Fibroblast of villous mesenchyme (primary cell): ENCODE data around the gene DDX27. TPM values are rescaled to one million over a fixed set of nuclear protein-coding genes. Genes with fewer than 3 reads are reported as not detected.

Experiments
- DNase-seq: peaks from one replicate; pipeline ENCODE4 v3.0.0-alpha.2; 2010; ENCODE audit warnings: low read depth
- H3K4me3 ChIP-seq: 2 replicates; pipeline ENCODE4 v1.5.1; 2011; ENCODE audit warnings: low read depth, mild to moderate bottlenecking, low read length
- total RNA-seq: library from RNA; depleted of rRNA; stranded (reverse); fragments of >200 nt; gene quantifications from 2 replicates; pipeline ENCODE4 v1.2.3, GENCODE V29; 2012
- TF ChIP-seq, protein P1 (sequence below): IDR thresholded peaks from 2 replicates; pipeline ENCODE4 v1.5.1; 2012; ENCODE audit warnings: low read depth, mild to moderate bottlenecking, low read length; ENCODE audit not compliant: insufficient read depth

The DDX27 gene
- total RNA-seq, 1 donor: 33.2 TPM

DNA sequence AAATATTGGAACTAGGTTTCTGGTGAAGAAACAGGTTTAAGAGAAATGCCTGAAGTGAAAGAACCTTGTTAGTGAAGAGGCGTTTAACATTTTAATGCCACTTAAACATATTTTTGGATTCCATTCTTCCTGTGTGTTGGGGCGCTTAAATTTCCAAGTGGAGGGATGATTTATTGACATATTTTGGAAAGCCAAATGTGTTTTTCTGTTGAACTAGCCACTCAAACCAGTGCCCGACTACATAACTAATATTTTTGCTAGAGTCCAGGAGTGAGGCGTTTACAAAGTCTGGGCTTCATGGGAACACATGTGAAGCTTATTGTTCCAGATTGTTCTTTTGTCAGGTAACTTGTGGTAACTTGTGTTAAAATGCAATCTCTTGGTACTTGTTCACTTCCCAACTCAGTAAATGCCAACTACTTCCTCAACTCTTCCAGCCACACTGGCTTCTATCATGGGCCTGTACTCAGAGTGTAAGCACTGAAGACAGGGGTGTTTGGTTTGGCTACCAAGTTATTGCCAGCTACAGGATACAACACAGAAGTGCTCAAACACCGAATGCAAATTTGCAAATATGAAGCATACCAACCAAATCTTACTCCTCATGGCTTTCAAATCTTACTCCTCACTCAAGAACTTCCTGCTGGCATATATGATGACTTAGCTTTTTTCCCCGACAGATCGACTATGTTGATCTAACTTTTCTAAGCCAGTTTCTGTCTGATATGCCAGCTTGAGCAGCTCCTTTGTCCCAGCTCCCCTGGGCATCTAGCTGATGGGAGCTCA, 60.7 kb downstream of the DDX27 start:
- TF ChIP-seq, protein P1, sequence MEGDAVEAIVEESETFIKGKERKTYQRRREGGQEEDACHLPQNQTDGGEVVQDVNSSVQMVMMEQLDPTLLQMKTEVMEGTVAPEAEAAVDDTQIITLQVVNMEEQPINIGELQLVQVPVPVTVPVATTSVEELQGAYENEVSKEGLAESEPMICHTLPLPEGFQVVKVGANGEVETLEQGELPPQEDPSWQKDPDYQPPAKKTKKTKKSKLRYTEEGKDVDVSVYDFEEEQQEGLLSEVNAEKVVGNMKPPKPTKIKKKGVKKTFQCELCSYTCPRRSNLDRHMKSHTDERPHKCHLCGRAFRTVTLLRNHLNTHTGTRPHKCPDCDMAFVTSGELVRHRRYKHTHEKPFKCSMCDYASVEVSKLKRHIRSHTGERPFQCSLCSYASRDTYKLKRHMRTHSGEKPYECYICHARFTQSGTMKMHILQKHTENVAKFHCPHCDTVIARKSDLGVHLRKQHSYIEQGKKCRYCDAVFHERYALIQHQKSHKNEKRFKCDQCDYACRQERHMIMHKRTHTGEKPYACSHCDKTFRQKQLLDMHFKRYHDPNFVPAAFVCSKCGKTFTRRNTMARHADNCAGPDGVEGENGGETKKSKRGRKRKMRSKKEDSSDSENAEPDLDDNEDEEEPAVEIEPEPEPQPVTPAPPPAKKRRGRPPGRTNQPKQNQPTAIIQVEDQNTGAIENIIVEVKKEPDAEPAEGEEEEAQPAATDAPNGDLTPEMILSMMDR: no peak
- DNase-seq: no peak
- peak overlapping the region; percentile 93 for H3K4me3 ChIP-seq

- peak overlapping the region; percentile 93 for H3K4me3 ChIP-seq
- TF ChIP-seq, protein P1: no peak
- DNase-seq: no peak
These were observed 61.3 kb downstream of the DDX27 start for GRCh38 chr20:49280463-49281058.

- TF ChIP-seq, protein P1: no peak
- DNase-seq: peak; percentile 72
- H3K4me3 ChIP-seq: peak overlapping the region; percentile 93
These were observed 62.1 kb downstream of the DDX27 start for GRCh38 chr20:49281059-49281912.

GRCh38 chr20:49281913-49282467, 62.8 kb downstream of the DDX27 start:
- no peak for DNase-seq
- TF ChIP-seq, protein P1: no peak
- peak overlapping the region; percentile 93 for H3K4me3 ChIP-seq

DNA sequence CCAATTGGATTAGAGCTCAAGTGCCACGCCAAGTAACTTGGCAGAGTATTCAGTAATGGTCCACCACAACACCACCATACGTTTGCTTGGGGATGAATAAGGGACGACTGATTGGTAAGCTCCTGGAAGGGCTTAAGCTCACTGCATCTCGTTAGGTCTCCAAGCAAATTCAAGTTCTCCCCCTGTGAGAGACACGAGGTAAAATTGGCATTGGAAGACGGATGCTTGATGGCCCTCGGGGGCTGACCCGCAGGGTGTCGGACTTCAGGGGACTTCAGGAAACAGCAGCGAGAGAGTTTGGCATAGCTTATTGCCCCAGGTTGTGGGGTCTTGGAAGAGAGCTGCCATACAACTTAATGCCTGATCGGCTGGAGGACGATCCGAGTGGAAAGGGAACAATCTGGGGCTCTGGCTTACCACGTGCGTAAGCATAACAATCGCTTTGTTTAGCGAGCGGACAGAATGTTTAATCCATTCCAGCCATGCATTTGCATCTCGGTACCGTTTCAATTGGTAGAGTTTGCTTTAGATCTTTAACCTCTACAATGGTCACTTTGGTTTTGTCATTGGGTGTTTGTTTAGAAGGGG, 63.5 kb downstream of the DDX27 start:
- no peak for DNase-seq
- TF ChIP-seq, protein P1: no peak
- peak overlapping the region; percentile 34 for H3K4me3 ChIP-seq

GRCh38 chr20:49283176-49283702, 64.0 kb downstream of the DDX27 start:
- peak overlapping the region; percentile 34 for H3K4me3 ChIP-seq
- DNase-seq: no peak
- TF ChIP-seq, protein P1: no peak
